HepG2 (cell line): Measurements from ENCODE around the gene VPS18. TPM values are rescaled to one million over a fixed set of nuclear protein-coding genes. Genes with fewer than 3 reads are reported as not detected.

Experiments
- ATAC-seq: fragments of 200-7000 bp; cut with Tn5 transposase; 3 replicates; pipeline ENCODE4 v1.9.1; 2020; ENCODE audit warnings: mild to moderate bottlenecking, moderate library complexity
- BruUV-seq: library from RNA; stranded (reverse); fragments of 400-500 nt; replicated peaks from 2 replicates; lab custom pipeline; 2021; lab: Mats Ljungman, UMichigan
- CTCF ChIA-PET: fragments of 300-600 bp; formaldehyde crosslinking; extraction: SDS; loops from one replicate; lab custom pipeline; 2021; ENCODE audit warnings: low total read pairs, inconsistent platforms, low intra/inter-chr PET ratio; lab: Yijun Ruan, JAX
- POLR2A ChIA-PET: fragments of 350-600 bp; sonication (Branson Sonifier 250); formaldehyde crosslinking; loops from one replicate; lab custom pipeline; 2020; ENCODE audit warnings: antibody characterized with exemption, inconsistent platforms; lab: Yijun Ruan, JAX
- DNase-seq: peaks from one replicate; pipeline ENCODE4 v3.0.0-alpha.2; 2015; ENCODE audit warnings: low spot score
- FAIRE-seq: peaks from 3 replicates; lab custom pipeline; 2011; peaks lifted over from hg19 to GRCh38; lab: Jason Lieb, UNC
- H2AFZ ChIP-seq: one replicate; pipeline ENCODE4 v1.6.1; 2011; ENCODE audit warnings: low read length, inconsistent platforms
- H3K27ac ChIP-seq: fragments of 300-600 bp; 3 replicates; pipeline ENCODE4 v1.8.0; 2011; ENCODE audit warnings: mixed run types, mild to moderate bottlenecking, mixed read lengths, low read length, inconsistent platforms; ENCODE audit not compliant: insufficient read depth; ENCODE audit errors: extremely low read length
- H3K27me3 ChIP-seq, 2 experiments: fragments of 200-600 bp in 1 of 2; 2 replicates in 1 of 2; 3 replicates in 1 of 2; pipeline versions ENCODE4 v1.6.0 to v1.8.0; 2011; ENCODE audit warnings: low read length in 2 of 2, mild to moderate bottlenecking in 2 of 2, moderate library complexity in 2 of 2, inconsistent platforms in 1 of 2; ENCODE audit not compliant: insufficient read depth in 2 of 2, control insufficient read depth in 1 of 2
- H3K36me3 ChIP-seq, 2 experiments: fragments of 200-600 bp in 1 of 2; replicated peaks in 1 of 2; 2 replicates in 1 of 2; 3 replicates in 1 of 2; pipeline versions ENCODE4 v1.5.1 to v1.8.0; 2011; ENCODE audit warnings: low read length in 2 of 2, inconsistent platforms in 1 of 2; ENCODE audit not compliant: insufficient read depth in 2 of 2, control insufficient read depth in 1 of 2
- H3K4me1 ChIP-seq: 2 replicates; pipeline ENCODE4 v1.5.1; 2012; ENCODE audit warnings: low read length, inconsistent platforms; ENCODE audit not compliant: insufficient read depth
- H3K4me2 ChIP-seq: 2 replicates; pipeline ENCODE4 v1.6.0; 2011; ENCODE audit warnings: low read depth, low read length, inconsistent platforms
- H3K4me3 ChIP-seq, 3 experiments: fragments of 200-600 bp in 1 of 3; sonication (generic), shearing (Covaris generic) in 1 of 3; replicated peaks in 1 of 3; 2 replicates each; pipeline ENCODE4 v1.5.1; 2011 to 2016; ENCODE audit warnings: low read length in 3 of 3, inconsistent platforms in 2 of 3, low read depth in 2 of 3, mild to moderate bottlenecking in 2 of 3, control low read depth in 1 of 3, mixed read lengths in 1 of 3; ENCODE audit not compliant: insufficient read depth in 1 of 3
- H3K79me2 ChIP-seq: one replicate; pipeline ENCODE4 v1.6.1; 2011; ENCODE audit warnings: low read length, inconsistent platforms; ENCODE audit not compliant: insufficient read depth
- H3K9ac ChIP-seq: 2 replicates; pipeline ENCODE4 v1.6.0; 2011; ENCODE audit warnings: mild to moderate bottlenecking, low read depth, low read length, inconsistent platforms; ENCODE audit not compliant: insufficient read depth
- H3K9me3 ChIP-seq: 2 replicates; pipeline ENCODE4 v1.5.1; 2012; ENCODE audit warnings: mild to moderate bottlenecking, low read length
- H4K20me1 ChIP-seq: 2 replicates; pipeline ENCODE4 v1.6.0; 2011; ENCODE audit warnings: inconsistent platforms, mild to moderate bottlenecking, low read length, moderate library complexity; ENCODE audit not compliant: insufficient read depth
- AHR ChIP-seq: IDR thresholded peaks from 2 replicates; pipeline ENCODE4 v1.6.1; 2018; ENCODE audit warnings: missing genetic modification reagents, missing compliant biosample characterization
- BCL6 ChIP-seq: IDR thresholded peaks from 2 replicates; pipeline ENCODE4 v1.6.1; 2016; ENCODE audit warnings: missing genetic modification reagents, missing compliant biosample characterization
- BRCA1 ChIP-seq: sonication (generic); formaldehyde crosslinking; IDR thresholded peaks from 2 replicates; pipeline ENCODE4 v1.4.0; 2020; ENCODE audit warnings: missing genetic modification reagents
- CHD4 ChIP-seq: fragments of 200-600 bp; sonication (generic); IDR thresholded peaks from 2 replicates; pipeline ENCODE4 v1.7.0; 2017; ENCODE audit warnings: mild to moderate bottlenecking, low read length, borderline replicate concordance
- DBP ChIP-seq: sonication (generic); formaldehyde crosslinking; IDR thresholded peaks from 2 replicates; pipeline ENCODE4 v1.4.0; 2020; ENCODE audit warnings: missing genetic modification reagents; ENCODE audit errors: not compliant biosample characterization
- HES4 ChIP-seq: sonication (generic); formaldehyde crosslinking; IDR thresholded peaks from 2 replicates; pipeline ENCODE4 v1.9.0; 2021; ENCODE audit warnings: mild to moderate bottlenecking, missing genetic modification reagents, borderline replicate concordance
- IRX3 ChIP-seq: sonication (generic); formaldehyde crosslinking; IDR thresholded peaks from 2 replicates; pipeline ENCODE4 v1.8.1; 2023; ENCODE audit warnings: mild to moderate bottlenecking, low read depth, missing genetic modification reagents, borderline replicate concordance
- KAT2B ChIP-seq: fragments of 150-350 bp; IDR thresholded peaks from 2 replicates; pipeline ENCODE4 v1.6.1; 2014; ENCODE audit warnings: low read depth, low read length, borderline replicate concordance
- MTF1 ChIP-seq: sonication (generic); formaldehyde crosslinking; IDR thresholded peaks from 2 replicates; pipeline ENCODE4 v1.5.0; 2020; ENCODE audit warnings: missing genetic modification reagents
- NFYB ChIP-seq: sonication (generic); formaldehyde crosslinking; IDR thresholded peaks from 2 replicates; pipeline ENCODE4 v1.4.0; 2020; ENCODE audit warnings: missing genetic modification reagents
- ONECUT2 ChIP-seq: sonication (generic); formaldehyde crosslinking; IDR thresholded peaks from 2 replicates; pipeline ENCODE4 v1.4.0; 2020; ENCODE audit warnings: missing genetic modification reagents
- PHF8 ChIP-seq: sonication (generic); formaldehyde crosslinking; IDR thresholded peaks from 2 replicates; pipeline ENCODE4 v1.5.0; 2020; ENCODE audit warnings: missing genetic modification reagents
- SAP130 ChIP-seq: IDR thresholded peaks from 2 replicates; pipeline ENCODE4 v1.6.1; 2016; ENCODE audit warnings: low read depth
- SUZ12 ChIP-seq: fragments of 150-350 bp; IDR thresholded peaks from 2 replicates; pipeline ENCODE4 v1.6.1; 2014; ENCODE audit warnings: low read depth, low read length
- TARDBP ChIP-seq: sonication (generic); formaldehyde crosslinking; IDR thresholded peaks from 2 replicates; pipeline ENCODE4 v1.8.0; 2022; ENCODE audit warnings: mild to moderate bottlenecking, missing genetic modification reagents
- ZFP90 ChIP-seq: sonication (generic); formaldehyde crosslinking; IDR thresholded peaks from 2 replicates; pipeline ENCODE4 v1.8.0; 2022; ENCODE audit warnings: missing genetic modification reagents, mild to moderate bottlenecking, inconsistent platforms, borderline replicate concordance
- ZNF430 ChIP-seq: sonication (generic); formaldehyde crosslinking; IDR thresholded peaks from 2 replicates; pipeline ENCODE4 v1.9.0; 2021; ENCODE audit warnings: mild to moderate bottlenecking, missing genetic modification reagents
- ZNF552 ChIP-seq: sonication (generic); formaldehyde crosslinking; IDR thresholded peaks from 2 replicates; pipeline ENCODE4 v1.9.0; 2022; ENCODE audit warnings: missing genetic modification reagents, mild to moderate bottlenecking, borderline replicate concordance
- ZNF784 ChIP-seq: sonication (generic); formaldehyde crosslinking; IDR thresholded peaks from 2 replicates; pipeline ENCODE4 v1.5.1; 2020; ENCODE audit warnings: missing genetic modification reagents, mild to moderate bottlenecking, borderline replicate concordance
- ZNF792 ChIP-seq: IDR thresholded peaks from 2 replicates; pipeline ENCODE4 v1.6.1; 2016
- ZSCAN31 ChIP-seq: sonication (generic); formaldehyde crosslinking; IDR thresholded peaks from 2 replicates; pipeline ENCODE4 v1.5.0; 2020; ENCODE audit warnings: low read depth, mild to moderate bottlenecking, missing genetic modification reagents
- ZSCAN9 ChIP-seq: IDR thresholded peaks from 2 replicates; pipeline ENCODE4 v1.6.1; 2016; ENCODE audit warnings: borderline replicate concordance
- WGBS: methylation state at CpG from one replicate; pipeline ENCODE4 v1.1.6; 2017; ENCODE audit warnings: low lambda C conversion rate; 5-methylcytosine and 5-hydroxymethylcytosine counted together
- in situ Hi-C: cut with HindIII; loops from 2 replicates; pipeline ENCODE4 v1.10.0; 2017; ENCODE audit warnings: low pct_unique_long_range_greater_than_20kb; ENCODE audit not compliant: extremely low pct_ligation_motif_present
- intact Hi-C: fragments of 100-400 bp; cut with micrococcal nuclease; formaldehyde crosslinking; loops from one replicate; pipeline ENCODE4 v1.10.0; 2022; ENCODE audit not compliant: unreplicated experiment
- polyA plus RNA-seq, 8 experiments: library from polyadenylated mRNA; depleted of rRNA in 3 of 8; stranded (reverse) in 7 of 8; unstranded in 1 of 8; fragments of >200 nt; fragmentation: Illumina TruSeq in 4 of 8; extraction: Trizol in 4 of 8; gene quantifications; 2 replicates each; pipeline versions ENCODE4 v1.2.1 to v1.2.3, GENCODE V29; 2011 to 2016; ENCODE audit warnings: low read depth in 4 of 8, missing spikeins in 1 of 8, mixed read lengths in 1 of 8; ENCODE audit not compliant: insufficient read depth in 1 of 8
- total RNA-seq, 5 experiments: library from RNA; depleted of rRNA; stranded (reverse); fragments of >200 nt; fragmentation: Illumina TruSeq; extraction: Trizol; gene quantifications; 2 replicates each; pipeline ENCODE4 v1.2.3, GENCODE V29; 2016; ENCODE audit warnings: low read depth in 1 of 5
- TF ChIP-seq, protein P1 (sequence below): sonication (generic); formaldehyde crosslinking; IDR thresholded peaks from 2 replicates; pipeline ENCODE4 v1.8.0; 2023; ENCODE audit warnings: mild to moderate bottlenecking, missing genetic modification reagents

Gene VPS18
- total and polyA plus RNA-seq, 2 of the 13 experiments (the other 11 are each of a cell fraction or from before 2014, with no cell fraction given), result 5.8 to 17.0 TPM

GRCh38 chr15:40918799-40919392 lies 24.6 kb downstream of the VPS18 start:
- Histone ChIP-seq H3K9me3 (no peaks in the 10 kb centered on the region), H3K9ac (peak overlapping the region; percentile 56), H3K36me3 (no peaks in the 10 kb centered on the region), H3K4me2 (peak overlapping the region; percentile 92), H3K4me1 (peaks cover 84% of the 10 kb centered on the region), H3K27ac (no peak overlapping the region), H2AFZ (peak overlapping the region; percentile 17), H3K79me2 (no peaks in the 10 kb centered on the region), H3K27me3 (peaks cover 3 to 42% of the 10 kb centered on the region in 2 experiments; a peak in 3 of 5 replicates), H3K4me3 (peak overlapping the region; percentile 20 to 71 (median 54)), H4K20me1 (no peaks in the 10 kb centered on the region)
- ChIA-PET POLR2A (interaction anchor here (0.6 to 2.6 kb wide), 3 partner anchors 9 to 12 kb away, joined by 4 to 10 read pairs (median 4); partner anchors contain the start of gene DLL4), CTCF (no interaction called here)
- no TSS peak for BruUV-seq
- FAIRE-seq (no peak), ATAC-seq (peak; percentile 47), DNase-seq (peak; percentile 55)
- intact Hi-C loops (no loop called here), in situ Hi-C loops (no loop called here)
- 0% methylated on average over 1 of the region's 19 CpGs for WGBS
- TF ChIP-seq BRCA1 (CRISPR knock-in tag) (no peak), ZSCAN31 (CRISPR knock-in tag) (no peak), ZNF792 (no peak), KAT2B (no peak), MTF1 (CRISPR knock-in tag) (no peak), ONECUT2 (CRISPR knock-in tag) (no peak), HES4 (CRISPR knock-in tag) (no peak), IRX3 (CRISPR knock-in tag) (no peak), SUZ12 (no peak), AHR (CRISPR knock-in tag) (no peak), SAP130 (CRISPR knock-in tag) (peak; percentile 38), BCL6 (no peak), NFYB (no peak), PHF8 (CRISPR knock-in tag) (peak; percentile 62), DBP (no peak), ZNF784 (CRISPR knock-in tag) (no peak), TARDBP (CRISPR knock-in tag) (peak; percentile 35; the same call in 1 of the 2 replicates), ZNF552 (0 out of 2 replicates have a peak, but pooled peaks have one; percentile 49), CHD4 (no peak), ZNF430 (CRISPR knock-in tag) (peak; percentile 65; the same call in 1 of the 2 replicates), ZFP90 (CRISPR knock-in tag) (no peak), ZSCAN9 (CRISPR knock-in tag) (no peak)
- TF ChIP-seq, protein P1, sequence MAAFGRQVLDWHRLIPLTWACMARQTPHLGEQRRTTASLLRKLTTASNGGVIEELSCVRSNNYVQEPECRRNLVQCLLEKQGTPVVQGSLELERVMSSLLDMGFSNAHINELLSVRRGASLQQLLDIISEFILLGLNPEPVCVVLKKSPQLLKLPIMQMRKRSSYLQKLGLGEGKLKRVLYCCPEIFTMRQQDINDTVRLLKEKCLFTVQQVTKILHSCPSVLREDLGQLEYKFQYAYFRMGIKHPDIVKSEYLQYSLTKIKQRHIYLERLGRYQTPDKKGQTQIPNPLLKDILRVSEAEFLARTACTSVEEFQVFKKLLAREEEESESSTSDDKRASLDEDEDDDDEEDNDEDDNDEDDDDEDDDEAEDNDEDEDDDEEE (CRISPR knock-in tag), result no peak
